Endothelial cell of umbilical vein (primary cell): ENCODE data around the gene PLEKHA6. TPM values are rescaled to one million over a fixed set of nuclear protein-coding genes. Genes with fewer than 3 reads are reported as not detected.

Experiments used
- BruUV-seq: library from RNA; stranded (reverse); fragments of 400-500 nt; replicated peaks from 2 replicates; lab custom pipeline; 2021; lab: Mats Ljungman, UMichigan
- CTCF ChIA-PET: fragments of 300-600, 350-600 bp; sonication (Branson Sonifier 250); formaldehyde crosslinking; loops from one replicate; lab custom pipeline; 2021; ENCODE audit warnings: antibody characterized with exemption, inconsistent platforms; lab: Charles Lee
- POLR2A ChIA-PET: fragments of 300-600, 350-600 bp; sonication (Branson Sonifier 250); formaldehyde crosslinking; loops from one replicate; lab custom pipeline; 2021; ENCODE audit warnings: antibody characterized with exemption, inconsistent platforms; lab: Charles Lee
- DNase-seq: peaks from one replicate; pipeline ENCODE4 v3.0.0-alpha.2; 2011; ENCODE audit warnings: low read depth, low spot score
- FAIRE-seq: peaks from 2 replicates; lab custom pipeline; 2011; peaks lifted over from hg19 to GRCh38; lab: Jason Lieb, UNC
- H2AFZ ChIP-seq: 2 replicates; pipeline ENCODE4 v1.6.0; 2012; ENCODE audit warnings: low read depth, low read length, control low read depth, inconsistent platforms
- H3K27ac ChIP-seq: 2 replicates; pipeline ENCODE4 v1.5.1; 2011; ENCODE audit warnings: low read depth, mild to moderate bottlenecking, control low read depth, low read length, moderate library complexity; ENCODE audit not compliant: insufficient read depth
- H3K27me3 ChIP-seq, 2 experiments: 2 replicates each; pipeline versions ENCODE4 v1.6.0 to v1.6.1; 2011; ENCODE audit warnings: low read length in 2 of 2, mixed read lengths in 1 of 2; ENCODE audit not compliant: control insufficient read depth in 2 of 2, insufficient read depth in 2 of 2
- H3K36me3 ChIP-seq, 2 experiments: 2 replicates in 1 of 2; 3 replicates in 1 of 2; pipeline ENCODE4 v1.5.1; 2011; ENCODE audit warnings: low read length in 2 of 2, mild to moderate bottlenecking in 1 of 2, moderate library complexity in 1 of 2; ENCODE audit not compliant: control insufficient read depth in 2 of 2, insufficient read depth in 2 of 2; ENCODE audit errors: extremely low read depth in 1 of 2
- H3K4me1 ChIP-seq: 3 replicates; pipeline ENCODE4 v1.5.1; 2011; ENCODE audit warnings: mild to moderate bottlenecking, low read length; ENCODE audit not compliant: control insufficient read depth, insufficient read depth; ENCODE audit errors: extremely low read depth
- H3K4me2 ChIP-seq: 2 replicates; pipeline ENCODE4 v1.6.1; 2011; ENCODE audit warnings: low read length, control low read depth, mixed read lengths; ENCODE audit not compliant: insufficient read depth
- H3K4me3 ChIP-seq, 3 experiments: fragments of 200-600 bp in 1 of 3; sonication (generic), shearing (Covaris generic) in 1 of 3; replicated peaks in 1 of 3; 2 replicates each; pipeline ENCODE4 v1.5.1; 2011 to 2016; ENCODE audit warnings: control low read depth in 3 of 3, low read length in 3 of 3, mild to moderate bottlenecking in 2 of 3, inconsistent platforms in 1 of 3, low read depth in 1 of 3, moderate library complexity in 1 of 3; ENCODE audit not compliant: insufficient read depth in 1 of 3
- H3K79me2 ChIP-seq: 2 replicates; pipeline ENCODE4 v1.6.0; 2012; ENCODE audit warnings: low read length, inconsistent platforms; ENCODE audit not compliant: control insufficient read depth, insufficient read depth
- H3K9ac ChIP-seq: replicated peaks from 2 replicates; pipeline ENCODE3; 2011; ENCODE audit warnings: low read length, control low read depth; ENCODE audit not compliant: insufficient read depth; ENCODE audit errors: extremely low read depth
- H3K9me1 ChIP-seq: replicated peaks from 3 replicates; pipeline ENCODE4 v1.6.0; 2011; ENCODE audit warnings: mild to moderate bottlenecking, low read length; ENCODE audit not compliant: control insufficient read depth, insufficient read depth; ENCODE audit errors: extremely low read depth
- H3K9me3 ChIP-seq: replicated peaks from 2 replicates; pipeline ENCODE4 v1.5.1; 2012; ENCODE audit warnings: low read length, inconsistent platforms; ENCODE audit not compliant: control insufficient read depth, insufficient read depth
- H4K20me1 ChIP-seq: replicated peaks from 2 replicates; pipeline ENCODE3; 2011; ENCODE audit warnings: mild to moderate bottlenecking, low read length; ENCODE audit not compliant: control insufficient read depth, insufficient read depth; ENCODE audit errors: extremely low read depth
- EZH2 ChIP-seq: IDR thresholded peaks from 2 replicates; pipeline ENCODE4 v1.6.1; 2012; ENCODE audit warnings: borderline replicate concordance, low read depth, mild to moderate bottlenecking, moderate library complexity, low read length, inconsistent platforms; ENCODE audit not compliant: severe bottlenecking
- FOS ChIP-seq: IDR thresholded peaks from 2 replicates; pipeline ENCODE4 v1.6.1; 2011; ENCODE audit warnings: mild to moderate bottlenecking, low read length, moderate library complexity, borderline replicate concordance; ENCODE audit not compliant: insufficient read depth
- GATA2 ChIP-seq: IDR thresholded peaks from 2 replicates; pipeline ENCODE4 v1.7.0; 2011; ENCODE audit warnings: low read depth, mild to moderate bottlenecking, moderate library complexity, mixed read lengths, low read length; ENCODE audit not compliant: insufficient read length, insufficient read depth
- JUN ChIP-seq: IDR thresholded peaks from 2 replicates; pipeline ENCODE4 v1.6.1; 2011; ENCODE audit warnings: borderline replicate concordance, low read depth; ENCODE audit not compliant: insufficient read length, insufficient read depth
- MYC ChIP-seq: IDR thresholded peaks from one replicate; pipeline ENCODE4 v1.6.1; 2011; ENCODE audit warnings: mild to moderate bottlenecking, low read depth, low read length
- POLR2A ChIP-seq: IDR thresholded peaks from 2 replicates; pipeline ENCODE4 v1.6.1; 2012; ENCODE audit warnings: low read depth, mild to moderate bottlenecking, control low read depth, low read length
- POLR2AphosphoS5 ChIP-seq: IDR thresholded peaks from 2 replicates; pipeline ENCODE4 v1.6.1; 2012; ENCODE audit warnings: low read depth, mild to moderate bottlenecking, control low read depth, low read length, moderate library complexity; ENCODE audit not compliant: insufficient read depth
- dilution Hi-C: fragments of 300-500 bp; cut with MboI; formaldehyde crosslinking; loops from one replicate; pipeline ENCODE4 v1.15.0; 2019; ENCODE audit warnings: low sequenced_read_pairs; ENCODE audit not compliant: extremely low pct_ligation_motif_present
- intact Hi-C: fragments of 100-400 bp; cut with micrococcal nuclease; formaldehyde crosslinking; loops from one replicate; pipeline ENCODE4 v1.10.0; 2022
- polyA plus RNA-seq, 4 experiments: library from polyadenylated mRNA; depleted of rRNA in 3 of 4; stranded (reverse) in 3 of 4; unstranded in 1 of 4; fragments of >200 nt; gene quantifications; 2 replicates each; pipeline versions ENCODE4 v1.2.1 to v1.2.3, GENCODE V29; 2011 to 2012; ENCODE audit warnings: missing spikeins in 1 of 4
- total RNA-seq: library from RNA; stranded (reverse); gene quantifications from 2 replicates; pipeline ENCODE4 v1.2.3, GENCODE V29; 2021
- TF ChIP-seq, protein P1 (sequence below): IDR thresholded peaks from 2 replicates; pipeline ENCODE4 v1.6.1; 2011; ENCODE audit not compliant: insufficient read depth, insufficient read length
- TF ChIP-seq, protein P2 (sequence below), 2 donors: IDR thresholded peaks; 1 replicate in 1 of 2; 2 replicates in 1 of 2; pipeline ENCODE4 v1.5.1; 2011; ENCODE audit warnings: low read length in 2 of 2, mild to moderate bottlenecking in 2 of 2, moderate library complexity in 2 of 2, control low read depth in 1 of 2, inconsistent platforms in 1 of 2, low read depth in 1 of 2; ENCODE audit not compliant: insufficient read depth in 1 of 2; ENCODE audit errors: extremely low read depth in 1 of 2

Gene PLEKHA6
- total and polyA plus RNA-seq, 2 donors (not counting 3 experiments of a cell fraction or from before 2014, with no cell fraction given), result 2.1 to 15.0 TPM

DNA sequence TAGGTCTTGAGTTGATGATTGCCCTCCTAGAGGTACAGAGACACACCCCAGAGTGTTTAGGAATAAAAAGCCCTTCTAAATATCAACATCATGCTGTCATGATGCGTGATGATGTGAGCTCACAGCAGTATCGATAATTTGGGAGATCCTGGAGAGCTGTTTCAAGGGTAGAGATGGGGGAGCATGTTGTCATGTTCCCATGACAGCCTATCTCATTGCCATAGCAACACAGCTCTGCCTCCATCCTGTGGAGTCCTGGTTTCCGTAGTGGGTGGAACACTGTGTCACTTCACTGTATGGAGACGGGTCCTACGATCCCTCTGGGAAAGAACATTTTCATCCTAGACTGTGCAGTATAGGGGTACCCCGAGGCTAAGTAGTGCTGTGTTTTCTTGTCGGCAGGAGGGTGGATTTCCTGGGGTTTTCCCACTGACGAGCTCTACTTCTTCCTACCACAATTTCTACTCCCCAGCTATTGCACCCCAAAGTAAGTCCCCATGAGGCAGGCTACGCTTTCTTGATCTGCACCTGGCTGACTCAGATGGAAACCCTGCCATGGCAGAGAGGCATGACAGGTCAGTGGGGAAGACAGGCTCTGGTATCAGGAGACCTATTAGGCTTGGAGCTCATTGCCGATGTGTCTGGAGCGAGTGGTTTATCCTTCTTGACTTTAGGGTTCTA lies 170.6 kb downstream of the PLEKHA6 start:
- Histone ChIP-seq H3K9ac (no peak overlapping the region), H3K27me3 (no peaks in the 10 kb centered on the region), H3K4me1 (peaks cover 32% of the 10 kb centered on the region), H3K4me2 (no peak overlapping the region), H3K27ac (no peak overlapping the region), H3K9me1 (no peaks in the 10 kb centered on the region), H4K20me1 (no peaks in the 10 kb centered on the region), H3K4me3 (no peak overlapping the region), H3K36me3 (no peaks in the 10 kb centered on the region), H2AFZ (no peak overlapping the region), H3K79me2 (no peaks in the 10 kb centered on the region), H3K9me3 (no peaks in the 10 kb centered on the region)
- intact Hi-C loops, result no loop called here
- POLR2A ChIA-PET, result no interaction called here
- dilution Hi-C loops, result no loop called here
- CTCF ChIA-PET, result interaction anchor here (0.8 to 7.2 kb wide), 6 partner anchors 9 to 209 kb away, joined by 3 to 85 read pairs (median 6); no protein-coding TSS in a partner anchor
- FAIRE-seq, result peak; percentile 21
- BruUV-seq, result no TSS peak
- no peak for DNase-seq
- no peak for TF ChIP-seq MYC
- no peak for TF ChIP-seq FOS
- TF ChIP-seq, protein P1, sequence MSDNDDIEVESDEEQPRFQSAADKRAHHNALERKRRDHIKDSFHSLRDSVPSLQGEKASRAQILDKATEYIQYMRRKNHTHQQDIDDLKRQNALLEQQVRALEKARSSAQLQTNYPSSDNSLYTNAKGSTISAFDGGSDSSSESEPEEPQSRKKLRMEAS, result no peak
- no peak for TF ChIP-seq GATA2
- TF ChIP-seq, protein P2, sequence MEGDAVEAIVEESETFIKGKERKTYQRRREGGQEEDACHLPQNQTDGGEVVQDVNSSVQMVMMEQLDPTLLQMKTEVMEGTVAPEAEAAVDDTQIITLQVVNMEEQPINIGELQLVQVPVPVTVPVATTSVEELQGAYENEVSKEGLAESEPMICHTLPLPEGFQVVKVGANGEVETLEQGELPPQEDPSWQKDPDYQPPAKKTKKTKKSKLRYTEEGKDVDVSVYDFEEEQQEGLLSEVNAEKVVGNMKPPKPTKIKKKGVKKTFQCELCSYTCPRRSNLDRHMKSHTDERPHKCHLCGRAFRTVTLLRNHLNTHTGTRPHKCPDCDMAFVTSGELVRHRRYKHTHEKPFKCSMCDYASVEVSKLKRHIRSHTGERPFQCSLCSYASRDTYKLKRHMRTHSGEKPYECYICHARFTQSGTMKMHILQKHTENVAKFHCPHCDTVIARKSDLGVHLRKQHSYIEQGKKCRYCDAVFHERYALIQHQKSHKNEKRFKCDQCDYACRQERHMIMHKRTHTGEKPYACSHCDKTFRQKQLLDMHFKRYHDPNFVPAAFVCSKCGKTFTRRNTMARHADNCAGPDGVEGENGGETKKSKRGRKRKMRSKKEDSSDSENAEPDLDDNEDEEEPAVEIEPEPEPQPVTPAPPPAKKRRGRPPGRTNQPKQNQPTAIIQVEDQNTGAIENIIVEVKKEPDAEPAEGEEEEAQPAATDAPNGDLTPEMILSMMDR (IDR thresholded peaks at IDR 0.05; ENCODE audit: extremely low read depth in 1 of 2, insufficient read depth in 1 of 2, low read depth in 1 of 2, low read length in 2 of 2), result no peak
- no peak for TF ChIP-seq EZH2
- no peak for TF ChIP-seq POLR2A
- TF ChIP-seq POLR2AphosphoS5, result no peak
- TF ChIP-seq JUN, result no peak
